GM12878 (cell line): ENCODE measurements around the gene KLRF1. TPM values are rescaled to one million over a fixed set of nuclear protein-coding genes. Genes with fewer than 3 reads are reported as not detected.

Experiments
- ATAC-seq: fragments of 200-7000 bp; cut with Tn5 transposase; 3 replicates; pipeline ENCODE4 v1.9.1; 2020; ENCODE audit warnings: mild to moderate bottlenecking, moderate library complexity
- BruUV-seq: library from RNA; stranded (reverse); fragments of 400-500 nt; replicated peaks from 2 replicates; lab custom pipeline; 2021; lab: Mats Ljungman, UMichigan
- CTCF ChIA-PET: fragments of 300-600 bp; sonication (Branson Sonifier 250); formaldehyde crosslinking; extraction: SDS; loops from one replicate; lab custom pipeline; 2021; ENCODE audit warnings: inconsistent platforms; lab: Yijun Ruan, JAX
- POLR2A ChIA-PET: fragments of 350-600 bp; formaldehyde crosslinking; extraction: SDS; loops from one replicate; lab custom pipeline; 2021; ENCODE audit warnings: inconsistent platforms; lab: Charles Lee
- RAD21 ChIA-PET: fragments of 300-600 bp; sonication (Branson Sonifier 250); formaldehyde crosslinking; loops from one replicate; lab custom pipeline; 2023; ENCODE audit warnings: antibody characterized with exemption; ENCODE audit not compliant: unreplicated experiment; lab: Charles Lee
- SMC1A ChIA-PET: fragments of 300-600 bp; sonication (Branson Sonifier 250); formaldehyde crosslinking; loops from one replicate; lab custom pipeline; 2023; ENCODE audit not compliant: unreplicated experiment, uncharacterized antibody; lab: Charles Lee
- DNase-seq: peaks from one replicate; pipeline ENCODE4 v3.0.0-alpha.2; 2011; ENCODE audit warnings: low read depth, low spot score
- FAIRE-seq: peaks from 3 replicates; lab custom pipeline; 2011; peaks lifted over from hg19 to GRCh38; lab: Jason Lieb, UNC
- H2AFZ ChIP-seq: 2 replicates; pipeline ENCODE4 v1.6.0; 2011; ENCODE audit warnings: low read depth, low read length, control low read depth; ENCODE audit not compliant: control insufficient read depth
- H3K27ac ChIP-seq: 2 replicates; pipeline ENCODE4 v1.5.1; 2011; ENCODE audit warnings: control low read depth; ENCODE audit not compliant: control insufficient read depth, insufficient read depth
- H3K27me3 ChIP-seq, 2 experiments: replicated peaks in 1 of 2; 2 replicates each; pipeline versions ENCODE4 v1.6.0 to v1.6.1; 2011; ENCODE audit warnings: low read length in 1 of 2; ENCODE audit not compliant: control insufficient read depth in 2 of 2, insufficient read depth in 2 of 2
- H3K36me3 ChIP-seq, 2 experiments: 2 replicates each; pipeline ENCODE4 v1.5.1; 2011; ENCODE audit warnings: low read length in 1 of 2; ENCODE audit not compliant: control insufficient read depth in 2 of 2, insufficient read depth in 2 of 2
- H3K4me1 ChIP-seq: 2 replicates; pipeline ENCODE4 v1.6.1; 2011; ENCODE audit warnings: mild to moderate bottlenecking, low read length, moderate library complexity, mixed read lengths; ENCODE audit not compliant: control insufficient read depth, insufficient read depth
- H3K4me2 ChIP-seq: 2 replicates; pipeline ENCODE4 v1.6.0; 2011; ENCODE audit warnings: control low read depth; ENCODE audit not compliant: control insufficient read depth, insufficient read depth
- H3K4me3 ChIP-seq: fragments of 200-600 bp; sonication (generic); 2 replicates; pipeline ENCODE4 v1.5.1; 2016
- H3K79me2 ChIP-seq: 2 replicates; pipeline ENCODE4 v1.6.0; 2011; ENCODE audit warnings: low read length; ENCODE audit not compliant: control insufficient read depth, insufficient read depth
- H3K9ac ChIP-seq: 2 replicates; pipeline ENCODE4 v1.8.0; 2011; ENCODE audit warnings: low read length, control low read depth, mixed read lengths; ENCODE audit not compliant: control insufficient read depth, insufficient read depth
- H3K9me3 ChIP-seq: replicated peaks from 3 replicates; pipeline ENCODE4 v1.5.1; 2011; ENCODE audit warnings: mild to moderate bottlenecking, low read length; ENCODE audit not compliant: control insufficient read depth, insufficient read depth
- H4K20me1 ChIP-seq: 2 replicates; pipeline ENCODE4 v1.6.0; 2011; ENCODE audit not compliant: control insufficient read depth, insufficient read depth
- CEBPB ChIP-seq, 2 experiments: fragments of 150-350 bp in 1 of 2; IDR thresholded peaks; 2 replicates each; pipeline ENCODE4 v1.6.1; 2012 to 2014; ENCODE audit warnings: low read depth in 2 of 2, low read length in 2 of 2, borderline replicate concordance in 1 of 2, inconsistent platforms in 1 of 2
- EED ChIP-seq: sonication (generic); IDR thresholded peaks from 2 replicates; pipeline ENCODE4 v1.6.1; 2016; ENCODE audit warnings: antibody characterized with exemption, low read depth
- FOXM1 ChIP-seq: IDR thresholded peaks from 2 replicates; pipeline ENCODE4 v1.6.1; 2012; ENCODE audit warnings: low read depth, mild to moderate bottlenecking, inconsistent platforms, low read length, moderate library complexity
- IRF4 ChIP-seq: IDR thresholded peaks from 2 replicates; pipeline ENCODE4 v1.6.1; 2011; ENCODE audit warnings: low read depth, low read length
- JUND ChIP-seq: IDR thresholded peaks from 2 replicates; pipeline ENCODE4 v1.6.1; 2012; ENCODE audit warnings: low read depth, mild to moderate bottlenecking, low read length, improper control_type of control experiment, moderate library complexity
- MTA2 ChIP-seq: fragments of 450-650 bp; IDR thresholded peaks from 2 replicates; pipeline ENCODE4 v1.6.1; 2016; ENCODE audit warnings: low read depth, mild to moderate bottlenecking, moderate library complexity
- NKRF ChIP-seq: fragments of 450-650 bp; conservative IDR thresholded peaks from 2 replicates; pipeline ENCODE4 v1.6.1; 2017; ENCODE audit warnings: mild to moderate bottlenecking, moderate library complexity
- PKNOX1 ChIP-seq: fragments of 450-650 bp; IDR thresholded peaks from 2 replicates; pipeline ENCODE4 v1.6.1; 2016; ENCODE audit warnings: mild to moderate bottlenecking
- POU2F2 ChIP-seq: IDR thresholded peaks from 3 replicates; pipeline ENCODE4 v1.6.1; 2011; ENCODE audit warnings: low read depth, mild to moderate bottlenecking, low read length, borderline replicate concordance
- RFX5 ChIP-seq: IDR thresholded peaks from 2 replicates; pipeline ENCODE4 v1.6.1; 2011; ENCODE audit warnings: low read depth, low read length, improper control_type of control experiment
- RUNX3 ChIP-seq: IDR thresholded peaks from 2 replicates; pipeline ENCODE4 v1.6.1; 2012; ENCODE audit warnings: low read length, inconsistent platforms
- SIX5 ChIP-seq: IDR thresholded peaks from 2 replicates; pipeline ENCODE4 v1.6.1; 2011; ENCODE audit warnings: mild to moderate bottlenecking, low read depth, low read length, moderate library complexity; ENCODE audit not compliant: severe bottlenecking
- SKIL ChIP-seq: fragments of 450-650 bp; IDR thresholded peaks from 2 replicates; pipeline ENCODE4 v1.6.1; 2017; ENCODE audit warnings: mild to moderate bottlenecking, low read depth, inconsistent platforms; ENCODE audit not compliant: poor library complexity, severe bottlenecking
- SREBF2 ChIP-seq: IDR thresholded peaks from 2 replicates; pipeline ENCODE4 v1.6.1; 2012; ENCODE audit warnings: mild to moderate bottlenecking, low read length
- STAT3 ChIP-seq: IDR thresholded peaks from 2 replicates; pipeline ENCODE4 v1.6.1; 2011; ENCODE audit warnings: low read depth, low read length, improper control_type of control experiment
- USF2 ChIP-seq: IDR thresholded peaks from 2 replicates; pipeline ENCODE4 v1.6.1; 2011; ENCODE audit warnings: low read depth, low read length, improper control_type of control experiment, borderline replicate concordance
- YBX1 ChIP-seq: fragments of 450-650 bp; IDR thresholded peaks from 2 replicates; pipeline ENCODE4 v1.6.1; 2016; ENCODE audit warnings: antibody characterized with exemption
- YY1 ChIP-seq: IDR thresholded peaks from 2 replicates; pipeline ENCODE4 v1.6.1; 2011; ENCODE audit warnings: low read depth, mild to moderate bottlenecking, low read length
- WGBS: methylation state at CpG from one replicate; pipeline ENCODE4 v1.1.6; 2016; ENCODE audit warnings: low lambda C conversion rate; ENCODE audit not compliant: insufficient replicate concordance, insufficient coverage; ENCODE audit errors: missing lambda C conversion rate; 5-methylcytosine and 5-hydroxymethylcytosine counted together
- in situ Hi-C: fragments of 300-500 bp; cut with MboI; formaldehyde crosslinking; loops from 9 replicates; pipeline ENCODE4 v1.14.3; 2018; ENCODE audit warnings: mixed read lengths
- intact Hi-C: fragments of 100-400 bp; cut with micrococcal nuclease; formaldehyde crosslinking; loops from one replicate; pipeline ENCODE4 v1.14.2; 2022; ENCODE audit not compliant: unreplicated experiment
- polyA plus RNA-seq, 11 experiments: library from polyadenylated mRNA; depleted of rRNA in 4 of 11; unstranded in 6 of 11; stranded (reverse) in 5 of 11; fragments of >200 nt; fragmentation: Nextera tagmentation in 4 of 11; fragmentation: Illumina TruSeq in 1 of 11; extraction: Ambion mirVana in 4 of 11; extraction: Trizol in 1 of 11; gene quantifications; 1 replicate in 1 of 11; 2 replicates in 10 of 11; pipeline versions ENCODE4 v1.2.1 to v1.2.3, GENCODE V29; 2011 to 2016; ENCODE audit warnings: inconsistent platforms in 2 of 11, missing spikeins in 2 of 11, low read depth in 1 of 11
- total RNA-seq, 4 experiments: library from RNA; depleted of rRNA in 3 of 4; stranded (reverse); fragments of >200 nt in 3 of 4; fragmentation: Illumina TruSeq in 1 of 4; extraction: Trizol in 1 of 4; gene quantifications; 2 replicates each; pipeline versions ENCODE4 v1.2.1 to v1.2.3, GENCODE V29; 2013 to 2021

KLRF1 gene
- total and polyA plus RNA-seq, 10 of the 15 experiments (the other 5 are each of a cell fraction or from before 2014, with no cell fraction given): 0.13 to 2.0 (median 0.18) TPM; not detected in 6

- Histone ChIP-seq H3K36me3 (no peaks in the 10 kb centered on the region), H3K9me3 (no peaks in the 10 kb centered on the region; the same call in 2 of the 3 replicates), H3K27me3 (no peaks in the 10 kb centered on the region), H4K20me1 (no peaks in the 10 kb centered on the region), H3K4me3 (no peak overlapping the region), H3K4me2 (no peak overlapping the region), H3K27ac (no peak overlapping the region), H3K9ac (no peak overlapping the region), H3K4me1 (no peaks in the 10 kb centered on the region), H2AFZ (no peak overlapping the region), H3K79me2 (no peaks in the 10 kb centered on the region)
- RAD21 ChIA-PET: interaction anchor here (0.7 kb wide), 1 partner anchor 12 kb away, joined by 3 read pairs; no protein-coding TSS in a partner anchor
- POLR2A ChIA-PET: interaction anchor here (0.7 kb wide), 1 partner anchor 417 kb away, joined by 4 read pairs; no protein-coding TSS in a partner anchor
- no TSS peak for BruUV-seq
- SMC1A ChIA-PET: interaction anchor here (1.0 to 2.5 kb wide), 2 partner anchors 9 to 13 kb away, joined by 4 to 8 read pairs; no protein-coding TSS in a partner anchor
- ATAC-seq (no peak), FAIRE-seq (no peak), DNase-seq (no peak)
- in situ Hi-C loops (no loop called here), intact Hi-C loops (no loop called here)
- WGBS: 63% methylated on average over 7 of the region's 7 CpGs
- CTCF ChIA-PET: interaction anchor here (1.7 to 2.5 kb wide), 3 partner anchors 8 to 32 kb away, joined by 4 to 10 read pairs (median 5); no protein-coding TSS in a partner anchor
- TF ChIP-seq EED (no peak), USF2 (no peak), MTA2 (no peak), JUND (no peak), SREBF2 (no peak), YY1 (no peak), STAT3 (no peak), RFX5 (no peak), FOXM1 (no peak), RUNX3 (no peak), POU2F2 (no peak), PKNOX1 (no peak), YBX1 (no peak), SKIL (no peak), CEBPB (IDR thresholded peaks at IDR 0.05; ENCODE audit: borderline replicate concordance in 1 of 2, low read depth in 2 of 2, low read length in 2 of 2) (no peak), NKRF (no peak), IRF4 (no peak), SIX5 (no peak)
These were observed 44.5 kb upstream of the KLRF1 start for GRCh38 chr12:9782547-9783382.
